Measurements from ENCODE around the gene DLG2. TPM values are rescaled to one million over a fixed set of nuclear protein-coding genes. Genes with fewer than 3 reads are reported as not detected.
A peak's percentile ranks its signal among the peaks of the same experiment; 100 is the strongest.

Gene DLG2
- total and polyA plus RNA-seq, 7 donors = 0.23 to 5.3 (median 3.4) TPM

GRCh38 chr11:84930863-84931262 lies 696.3 kb downstream of the DLG2 start:
- Histone ChIP-seq H3K4me3 (no peak overlapping the region), H3K9me3 (no peaks in the 10 kb centered on the region)
- no peak for TF ChIP-seq CTCF (IDR thresholded peaks at IDR 0.05)

GRCh38 chr11:84929738-84930137 lies 697.4 kb downstream of the DLG2 start:
- ATAC-seq (no peak), DNase-seq (no peak)
- intact Hi-C loops (cut with DNase I) = no loop called here
- no peak overlapping the region for H3K27ac ChIP-seq
- no peaks in the 10 kb centered on the region for H3K4me1 ChIP-seq
- H3K27me3 ChIP-seq (ENCODE audit: insufficient read depth in 3 of 3, low read length in 2 of 3) = no peaks in the 10 kb centered on the region
- no peak for TF ChIP-seq CTCF (IDR thresholded peaks at IDR 0.05)
- H3K36me3 ChIP-seq (ENCODE audit: insufficient read depth in 1 of 2, low read depth in 1 of 2) = no peaks in the 10 kb centered on the region
- no peak overlapping the region for H3K4me3 ChIP-seq
- H3K9me3 ChIP-seq = no peaks in the 10 kb centered on the region
- WGBS, 3 donors = 87 to 94% (median 91%) methylated on average over 2 of the region's 2 CpGs

More at GRCh38 chr11:84930863-84931262, 696.3 kb downstream of the DLG2 start:
- ATAC-seq = no peak
- DNase-seq = no peak
- no peak overlapping the region for H3K27ac ChIP-seq
- intact Hi-C loops (cut with DNase I) = no loop called here
- H3K27me3 ChIP-seq (ENCODE audit: insufficient read depth in 3 of 3, low read length in 2 of 3) = no peaks in the 10 kb centered on the region
- no peaks in the 10 kb centered on the region for H3K4me1 ChIP-seq
- 84 to 95% (median 86%) methylated on average over 1 of the region's 1 CpG for WGBS, 3 donors
- H3K36me3 ChIP-seq (ENCODE audit: insufficient read depth in 1 of 2, low read depth in 1 of 2) = no peaks in the 10 kb centered on the region

- Histone ChIP-seq H3K9me3 (no peaks in the 10 kb centered on the region), H3K27ac (no peak overlapping the region), H3K27me3 (ENCODE audit: insufficient read depth in 3 of 3, low read length in 2 of 3) (no peaks in the 10 kb centered on the region), H3K36me3 (ENCODE audit: insufficient read depth in 1 of 2, low read depth in 1 of 2) (no peaks in the 10 kb centered on the region), H3K4me3 (no peak overlapping the region), H3K4me1 (peaks cover 3% of the 10 kb centered on the region)
- no peak for TF ChIP-seq CTCF (IDR thresholded peaks at IDR 0.05)
- no peak for DNase-seq
- intact Hi-C loops (cut with DNase I) = no loop called here
- ATAC-seq = no peak
- WGBS, 3 donors = 11 to 25% (median 14%) methylated on average over 4 of the region's 4 CpGs
Observed at GRCh38 chr11:84924154-84924692, 702.9 kb downstream of the DLG2 start.

- ATAC-seq (no peak), DNase-seq (no peak)
- intact Hi-C loops (cut with DNase I) = no loop called here
- no peaks in the 10 kb centered on the region for H3K27me3 ChIP-seq (ENCODE audit: insufficient read depth in 3 of 3, low read length in 2 of 3)
- no peak for TF ChIP-seq CTCF (IDR thresholded peaks at IDR 0.05)
- no peak overlapping the region for H3K4me3 ChIP-seq
- no peak overlapping the region for H3K27ac ChIP-seq
- H3K36me3 ChIP-seq (ENCODE audit: insufficient read depth in 1 of 2, low read depth in 1 of 2) = no peaks in the 10 kb centered on the region
- 34 to 55% (median 35%) methylated on average over 4 of the region's 4 CpGs for WGBS, 3 donors
- no peaks in the 10 kb centered on the region for H3K9me3 ChIP-seq
- peaks cover 3% of the 10 kb centered on the region for H3K4me1 ChIP-seq
Observed at GRCh38 chr11:84923489-84923888, 703.7 kb downstream of the DLG2 start.

GRCh38 chr11:84922836-84923235 lies 704.3 kb downstream of the DLG2 start:
- H3K36me3 ChIP-seq (ENCODE audit: insufficient read depth in 1 of 2, low read depth in 1 of 2) = no peaks in the 10 kb centered on the region
- H3K4me1 ChIP-seq = peaks cover 3% of the 10 kb centered on the region
- H3K27me3 ChIP-seq (ENCODE audit: insufficient read depth in 3 of 3, low read length in 2 of 3) = no peaks in the 10 kb centered on the region
- DNase-seq (no peak), ATAC-seq (no peak)
- H3K9me3 ChIP-seq = no peaks in the 10 kb centered on the region
- intact Hi-C loops (cut with DNase I) = no loop called here
- H3K27ac ChIP-seq = no peak overlapping the region
- WGBS, 3 donors = 6 to 9% (median 7%) methylated on average over 13 of the region's 13 CpGs
- no peak for TF ChIP-seq CTCF (IDR thresholded peaks at IDR 0.05)
- H3K4me3 ChIP-seq = peak overlapping the region; percentile 37
